Endothelial cell of umbilical vein (primary cell): ENCODE results near the gene C1orf115. TPM values are rescaled to one million over a fixed set of nuclear protein-coding genes. Genes with fewer than 3 reads are reported as not detected.

Experiments used
- BruUV-seq: library from RNA; stranded (reverse); fragments of 400-500 nt; replicated peaks from 2 replicates; lab custom pipeline; 2021; lab: Mats Ljungman, UMichigan
- CTCF ChIA-PET: fragments of 300-600, 350-600 bp; sonication (Branson Sonifier 250); formaldehyde crosslinking; loops from one replicate; lab custom pipeline; 2021; ENCODE audit warnings: antibody characterized with exemption, inconsistent platforms; lab: Charles Lee
- POLR2A ChIA-PET: fragments of 300-600, 350-600 bp; sonication (Branson Sonifier 250); formaldehyde crosslinking; loops from one replicate; lab custom pipeline; 2021; ENCODE audit warnings: antibody characterized with exemption, inconsistent platforms; lab: Charles Lee
- DNase-seq: peaks from one replicate; pipeline ENCODE4 v3.0.0-alpha.2; 2011; ENCODE audit warnings: low read depth, low spot score
- FAIRE-seq: peaks from 2 replicates; lab custom pipeline; 2011; peaks lifted over from hg19 to GRCh38; lab: Jason Lieb, UNC
- H2AFZ ChIP-seq: 2 replicates; pipeline ENCODE4 v1.6.0; 2012; ENCODE audit warnings: low read depth, low read length, control low read depth, inconsistent platforms
- H3K27ac ChIP-seq: 2 replicates; pipeline ENCODE4 v1.5.1; 2011; ENCODE audit warnings: low read depth, mild to moderate bottlenecking, control low read depth, low read length, moderate library complexity; ENCODE audit not compliant: insufficient read depth
- H3K27me3 ChIP-seq, 2 experiments: 2 replicates each; pipeline versions ENCODE4 v1.6.0 to v1.6.1; 2011; ENCODE audit warnings: low read length in 2 of 2, mixed read lengths in 1 of 2; ENCODE audit not compliant: control insufficient read depth in 2 of 2, insufficient read depth in 2 of 2
- H3K36me3 ChIP-seq, 2 experiments: 2 replicates in 1 of 2; 3 replicates in 1 of 2; pipeline ENCODE4 v1.5.1; 2011; ENCODE audit warnings: low read length in 2 of 2, mild to moderate bottlenecking in 1 of 2, moderate library complexity in 1 of 2; ENCODE audit not compliant: control insufficient read depth in 2 of 2, insufficient read depth in 2 of 2; ENCODE audit errors: extremely low read depth in 1 of 2
- H3K4me1 ChIP-seq: 3 replicates; pipeline ENCODE4 v1.5.1; 2011; ENCODE audit warnings: mild to moderate bottlenecking, low read length; ENCODE audit not compliant: control insufficient read depth, insufficient read depth; ENCODE audit errors: extremely low read depth
- H3K4me2 ChIP-seq: 2 replicates; pipeline ENCODE4 v1.6.1; 2011; ENCODE audit warnings: low read length, control low read depth, mixed read lengths; ENCODE audit not compliant: insufficient read depth
- H3K4me3 ChIP-seq, 3 experiments: fragments of 200-600 bp in 1 of 3; sonication (generic), shearing (Covaris generic) in 1 of 3; replicated peaks in 1 of 3; 2 replicates each; pipeline ENCODE4 v1.5.1; 2011 to 2016; ENCODE audit warnings: control low read depth in 3 of 3, low read length in 3 of 3, mild to moderate bottlenecking in 2 of 3, inconsistent platforms in 1 of 3, low read depth in 1 of 3, moderate library complexity in 1 of 3; ENCODE audit not compliant: insufficient read depth in 1 of 3
- H3K79me2 ChIP-seq: 2 replicates; pipeline ENCODE4 v1.6.0; 2012; ENCODE audit warnings: low read length, inconsistent platforms; ENCODE audit not compliant: control insufficient read depth, insufficient read depth
- H3K9ac ChIP-seq: replicated peaks from 2 replicates; pipeline ENCODE3; 2011; ENCODE audit warnings: low read length, control low read depth; ENCODE audit not compliant: insufficient read depth; ENCODE audit errors: extremely low read depth
- H3K9me1 ChIP-seq: replicated peaks from 3 replicates; pipeline ENCODE4 v1.6.0; 2011; ENCODE audit warnings: mild to moderate bottlenecking, low read length; ENCODE audit not compliant: control insufficient read depth, insufficient read depth; ENCODE audit errors: extremely low read depth
- H3K9me3 ChIP-seq: replicated peaks from 2 replicates; pipeline ENCODE4 v1.5.1; 2012; ENCODE audit warnings: low read length, inconsistent platforms; ENCODE audit not compliant: control insufficient read depth, insufficient read depth
- H4K20me1 ChIP-seq: replicated peaks from 2 replicates; pipeline ENCODE3; 2011; ENCODE audit warnings: mild to moderate bottlenecking, low read length; ENCODE audit not compliant: control insufficient read depth, insufficient read depth; ENCODE audit errors: extremely low read depth
- EZH2 ChIP-seq: IDR thresholded peaks from 2 replicates; pipeline ENCODE4 v1.6.1; 2012; ENCODE audit warnings: borderline replicate concordance, low read depth, mild to moderate bottlenecking, moderate library complexity, low read length, inconsistent platforms; ENCODE audit not compliant: severe bottlenecking
- FOS ChIP-seq: IDR thresholded peaks from 2 replicates; pipeline ENCODE4 v1.6.1; 2011; ENCODE audit warnings: mild to moderate bottlenecking, low read length, moderate library complexity, borderline replicate concordance; ENCODE audit not compliant: insufficient read depth
- GATA2 ChIP-seq: IDR thresholded peaks from 2 replicates; pipeline ENCODE4 v1.7.0; 2011; ENCODE audit warnings: low read depth, mild to moderate bottlenecking, moderate library complexity, mixed read lengths, low read length; ENCODE audit not compliant: insufficient read length, insufficient read depth
- JUN ChIP-seq: IDR thresholded peaks from 2 replicates; pipeline ENCODE4 v1.6.1; 2011; ENCODE audit warnings: borderline replicate concordance, low read depth; ENCODE audit not compliant: insufficient read length, insufficient read depth
- MYC ChIP-seq: IDR thresholded peaks from one replicate; pipeline ENCODE4 v1.6.1; 2011; ENCODE audit warnings: mild to moderate bottlenecking, low read depth, low read length
- POLR2A ChIP-seq: IDR thresholded peaks from 2 replicates; pipeline ENCODE4 v1.6.1; 2012; ENCODE audit warnings: low read depth, mild to moderate bottlenecking, control low read depth, low read length
- POLR2AphosphoS5 ChIP-seq: IDR thresholded peaks from 2 replicates; pipeline ENCODE4 v1.6.1; 2012; ENCODE audit warnings: low read depth, mild to moderate bottlenecking, control low read depth, low read length, moderate library complexity; ENCODE audit not compliant: insufficient read depth
- dilution Hi-C: fragments of 300-500 bp; cut with MboI; formaldehyde crosslinking; loops from one replicate; pipeline ENCODE4 v1.15.0; 2019; ENCODE audit warnings: low sequenced_read_pairs; ENCODE audit not compliant: extremely low pct_ligation_motif_present
- intact Hi-C: fragments of 100-400 bp; cut with micrococcal nuclease; formaldehyde crosslinking; loops from one replicate; pipeline ENCODE4 v1.10.0; 2022
- polyA plus RNA-seq, 4 experiments: library from polyadenylated mRNA; depleted of rRNA in 3 of 4; stranded (reverse) in 3 of 4; unstranded in 1 of 4; fragments of >200 nt; gene quantifications; 2 replicates each; pipeline versions ENCODE4 v1.2.1 to v1.2.3, GENCODE V29; 2011 to 2012; ENCODE audit warnings: missing spikeins in 1 of 4
- total RNA-seq: library from RNA; stranded (reverse); gene quantifications from 2 replicates; pipeline ENCODE4 v1.2.3, GENCODE V29; 2021
- TF ChIP-seq, protein P1 (sequence below), 2 donors: IDR thresholded peaks; 1 replicate in 1 of 2; 2 replicates in 1 of 2; pipeline ENCODE4 v1.5.1; 2011; ENCODE audit warnings: low read length in 2 of 2, mild to moderate bottlenecking in 2 of 2, moderate library complexity in 2 of 2, control low read depth in 1 of 2, inconsistent platforms in 1 of 2, low read depth in 1 of 2; ENCODE audit not compliant: insufficient read depth in 1 of 2; ENCODE audit errors: extremely low read depth in 1 of 2
- TF ChIP-seq, protein P2 (sequence below): IDR thresholded peaks from 2 replicates; pipeline ENCODE4 v1.6.1; 2011; ENCODE audit not compliant: insufficient read depth, insufficient read length

The C1orf115 gene
- total and polyA plus RNA-seq, 2 donors (not counting 3 experiments of a cell fraction or from before 2014, with no cell fraction given) = 11.1 to 16.4 TPM

DNA sequence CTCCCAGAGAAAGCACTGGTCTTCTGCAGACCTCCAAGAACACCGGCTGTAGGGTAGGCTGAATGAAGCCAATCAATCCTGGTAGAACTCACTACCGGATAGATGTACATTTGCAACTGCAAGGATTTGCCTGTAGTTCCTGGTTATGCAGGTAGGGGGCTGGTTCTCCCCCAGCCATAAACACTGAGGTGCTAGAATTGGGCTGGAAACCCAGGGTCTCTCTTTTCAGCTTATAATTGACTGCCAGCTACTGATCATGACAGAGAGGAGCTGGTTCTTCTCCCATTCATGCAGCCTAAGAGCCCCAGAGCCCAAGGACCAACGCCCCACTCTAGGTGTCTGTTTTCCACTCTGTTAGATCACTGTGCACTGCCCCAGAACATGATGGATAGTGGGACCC lies 36.5 kb downstream of the C1orf115 start:
- ChIA-PET POLR2A (no interaction called here), CTCF (interaction anchor here (1.2 kb wide), 1 partner anchor 28 kb away, joined by 3 read pairs; no protein-coding TSS in a partner anchor)
- TF ChIP-seq, protein P1, sequence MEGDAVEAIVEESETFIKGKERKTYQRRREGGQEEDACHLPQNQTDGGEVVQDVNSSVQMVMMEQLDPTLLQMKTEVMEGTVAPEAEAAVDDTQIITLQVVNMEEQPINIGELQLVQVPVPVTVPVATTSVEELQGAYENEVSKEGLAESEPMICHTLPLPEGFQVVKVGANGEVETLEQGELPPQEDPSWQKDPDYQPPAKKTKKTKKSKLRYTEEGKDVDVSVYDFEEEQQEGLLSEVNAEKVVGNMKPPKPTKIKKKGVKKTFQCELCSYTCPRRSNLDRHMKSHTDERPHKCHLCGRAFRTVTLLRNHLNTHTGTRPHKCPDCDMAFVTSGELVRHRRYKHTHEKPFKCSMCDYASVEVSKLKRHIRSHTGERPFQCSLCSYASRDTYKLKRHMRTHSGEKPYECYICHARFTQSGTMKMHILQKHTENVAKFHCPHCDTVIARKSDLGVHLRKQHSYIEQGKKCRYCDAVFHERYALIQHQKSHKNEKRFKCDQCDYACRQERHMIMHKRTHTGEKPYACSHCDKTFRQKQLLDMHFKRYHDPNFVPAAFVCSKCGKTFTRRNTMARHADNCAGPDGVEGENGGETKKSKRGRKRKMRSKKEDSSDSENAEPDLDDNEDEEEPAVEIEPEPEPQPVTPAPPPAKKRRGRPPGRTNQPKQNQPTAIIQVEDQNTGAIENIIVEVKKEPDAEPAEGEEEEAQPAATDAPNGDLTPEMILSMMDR (IDR thresholded peaks at IDR 0.05; ENCODE audit: extremely low read depth in 1 of 2, insufficient read depth in 1 of 2, low read depth in 1 of 2, low read length in 2 of 2) = peak; percentile 21
- TF ChIP-seq POLR2AphosphoS5 (no peak), GATA2 (no peak), POLR2A (no peak), FOS (no peak)
- Histone ChIP-seq H3K79me2 (no peaks in the 10 kb centered on the region), H3K27ac (no peak overlapping the region), H3K9me3 (no peaks in the 10 kb centered on the region), H3K27me3 (no peaks in the 10 kb centered on the region), H3K9ac (no peak overlapping the region), H3K36me3 (no peaks in the 10 kb centered on the region), H4K20me1 (no peaks in the 10 kb centered on the region), H3K4me1 (peaks cover 1% of the 10 kb centered on the region), H3K4me2 (no peak overlapping the region), H2AFZ (no peak overlapping the region), H3K4me3 (no peak overlapping the region), H3K9me1 (no peaks in the 10 kb centered on the region)
- BruUV-seq = no TSS peak
- intact Hi-C loops (no loop called here), dilution Hi-C loops (no loop called here)
- DNase-seq = no peak
- no peak for FAIRE-seq

DNA sequence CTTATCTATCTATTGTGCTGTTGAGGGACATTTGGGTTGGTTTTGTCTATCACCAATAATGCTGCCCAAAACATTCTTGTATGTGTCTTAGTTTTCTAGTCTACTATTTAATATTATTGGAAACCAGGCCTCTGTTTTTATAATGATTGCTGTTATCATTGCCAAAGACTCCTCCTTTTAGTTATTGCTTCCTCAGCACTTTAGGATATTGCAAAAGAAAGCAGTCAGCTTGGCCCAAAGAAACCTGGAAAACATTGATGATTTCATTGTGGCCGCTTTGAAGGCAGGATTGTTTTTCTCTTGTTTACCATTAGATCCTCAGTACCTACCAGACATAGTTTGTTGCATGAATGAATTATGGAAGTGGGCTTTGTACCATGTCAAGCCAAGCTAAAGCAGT lies 37.4 kb downstream of the C1orf115 start:
- dilution Hi-C loops (no loop called here), intact Hi-C loops (no loop called here)
- ChIA-PET POLR2A (no interaction called here), CTCF (interaction anchor here (1.2 kb wide), 1 partner anchor 29 kb away, joined by 3 read pairs; no protein-coding TSS in a partner anchor)
- TF ChIP-seq, protein P1 (IDR thresholded peaks at IDR 0.05; ENCODE audit: extremely low read depth in 1 of 2, insufficient read depth in 1 of 2, low read depth in 1 of 2, low read length in 2 of 2) = no peak
- TF ChIP-seq FOS (no peak), EZH2 (no peak), MYC (no peak), POLR2AphosphoS5 (no peak), GATA2 (no peak), POLR2A (no peak), JUN (no peak)
- TF ChIP-seq, protein P2, sequence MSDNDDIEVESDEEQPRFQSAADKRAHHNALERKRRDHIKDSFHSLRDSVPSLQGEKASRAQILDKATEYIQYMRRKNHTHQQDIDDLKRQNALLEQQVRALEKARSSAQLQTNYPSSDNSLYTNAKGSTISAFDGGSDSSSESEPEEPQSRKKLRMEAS = no peak
- Histone ChIP-seq H3K79me2 (no peaks in the 10 kb centered on the region), H3K4me2 (no peak overlapping the region), H3K27me3 (no peaks in the 10 kb centered on the region), H3K4me1 (peaks cover 10% of the 10 kb centered on the region), H2AFZ (no peak overlapping the region), H4K20me1 (no peaks in the 10 kb centered on the region), H3K9me3 (no peaks in the 10 kb centered on the region), H3K4me3 (no peak overlapping the region), H3K9ac (no peak overlapping the region), H3K27ac (no peak overlapping the region), H3K36me3 (no peaks in the 10 kb centered on the region), H3K9me1 (no peaks in the 10 kb centered on the region)
- DNase-seq = no peak
- no TSS peak for BruUV-seq
- no peak for FAIRE-seq
